Activated naive CD4-positive, alpha-beta T cell treated with anti-CD3 and anti-CD28 coated beads, Interleukin-2, amount 50 U/mL, for 72 hours (primary cell): Measurements from ENCODE around the gene SLC25A31. TPM values are rescaled to one million over a fixed set of nuclear protein-coding genes. Genes with fewer than 3 reads are reported as not detected.

Experiments
- ATAC-seq, 2 donors: fragments of 150-1000 bp; cut with Tn5 transposase; 2 replicates each; pipeline ENCODE4 v1.10.0; 2021; ENCODE audit warnings: mild to moderate bottlenecking in 2 of 2, moderate library complexity in 2 of 2
- DNase-seq, 2 donors: peaks; one replicate each; pipeline ENCODE4 v3.0.0; 2021 to 2022; ENCODE audit warnings: low spot score in 2 of 2
- H3K27ac Mint-ChIP-seq, 2 donors: one replicate each; pipeline ENCODE4 v1.8.0; 2022; ENCODE audit warnings: mild to moderate bottlenecking in 2 of 2, mixed read lengths in 2 of 2
- H3K36me3 Mint-ChIP-seq, 2 donors: one replicate each; pipeline ENCODE4 v1.8.0; 2022; ENCODE audit warnings: mixed read lengths in 2 of 2
- H3K9me3 Mint-ChIP-seq, 2 donors: one replicate each; pipeline ENCODE4 v1.8.0; 2022; ENCODE audit warnings: mixed read lengths in 2 of 2
- total RNA-seq, 2 donors: library from RNA; stranded (reverse); gene quantifications; one replicate each; pipeline ENCODE4 v1.2.3, GENCODE V29; 2022

The SLC25A31 gene
- not detected for total RNA-seq

- no peaks in the 10 kb centered on the region for H3K9me3 Mint-ChIP-seq
- DNase-seq (no peak), ATAC-seq (no peak)
- no peaks in the 10 kb centered on the region for H3K36me3 Mint-ChIP-seq
- no peak within 1 kb of the TSS for H3K27ac Mint-ChIP-seq
Observed at GRCh38 chr4:127730142-127730913, at the start of gene SLC25A31. Gene SLC25A31 (plus strand): TSS chr4:127730400. CDS start chr4:127730546, 146 bp downstream.

DNA sequence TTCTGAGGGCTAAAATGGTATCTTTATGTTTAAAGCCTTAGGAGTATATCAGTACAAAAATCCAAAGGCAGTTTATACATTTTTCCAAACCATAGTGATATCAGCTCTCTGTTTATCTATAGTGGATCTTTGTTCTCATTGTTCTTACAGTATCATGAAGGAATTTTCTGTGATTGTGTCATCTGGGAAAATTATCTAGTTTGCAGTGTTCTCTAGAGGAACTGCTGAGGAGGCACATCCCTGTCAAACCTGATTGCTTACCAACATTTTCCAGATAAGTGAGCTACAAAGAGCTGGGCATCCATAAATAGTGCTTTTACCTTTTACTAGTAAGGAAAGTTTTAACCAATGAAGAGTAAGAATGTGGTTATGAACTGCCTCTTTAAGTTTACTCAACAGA lies 44.9 kb upstream of the SLC25A31 start:
- H3K36me3 Mint-ChIP-seq = no peaks in the 10 kb centered on the region
- no peak overlapping the region for H3K27ac Mint-ChIP-seq
- no peaks in the 10 kb centered on the region for H3K9me3 Mint-ChIP-seq
- ATAC-seq (no peak), DNase-seq (no peak)

DNA sequence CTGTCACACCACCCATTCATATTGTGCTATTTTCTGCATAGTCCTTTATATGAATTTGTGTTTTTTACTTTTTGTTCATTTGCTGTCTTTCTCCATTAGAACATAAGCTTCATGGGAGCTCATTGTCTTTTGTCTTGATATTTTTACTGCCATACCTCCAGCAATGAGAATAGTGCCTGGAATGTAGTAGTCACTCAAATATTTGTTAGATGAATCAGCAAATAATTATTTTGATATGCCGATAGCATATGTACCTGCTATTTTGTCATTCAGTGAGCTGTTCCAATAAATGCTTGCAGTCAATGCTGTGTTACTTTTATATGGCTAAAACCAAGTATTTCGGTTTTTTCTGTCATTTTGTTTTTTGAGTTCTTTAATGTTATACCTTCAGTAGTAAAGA lies 43.5 kb upstream of the SLC25A31 start:
- no peak overlapping the region for H3K27ac Mint-ChIP-seq

DNA sequence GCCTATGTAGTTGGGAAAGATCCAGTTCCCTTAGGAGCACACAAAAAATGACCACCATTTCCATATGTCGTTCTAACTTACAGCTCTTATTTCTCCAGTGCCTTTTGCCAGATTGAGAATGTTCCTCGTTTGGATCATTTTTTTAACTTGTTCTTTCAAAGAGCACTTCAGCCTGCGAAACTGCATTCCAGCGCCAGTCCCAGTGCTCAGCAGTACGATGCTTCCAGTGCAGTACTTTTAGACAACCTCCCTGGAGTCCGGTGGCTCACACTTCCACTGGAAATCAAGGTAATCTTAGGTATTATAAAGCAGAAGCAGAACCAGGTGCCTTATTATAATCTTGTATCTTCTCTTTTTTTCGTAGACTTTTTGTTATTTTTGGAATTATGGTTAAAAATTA lies 42.6 kb upstream of the SLC25A31 start:
- ATAC-seq = no peak
- Mint-ChIP-seq H3K9me3 (peaks cover 0 to 4% of the 10 kb centered on the region in 2 donors), H3K27ac (no peak overlapping the region), H3K36me3 (no peaks in the 10 kb centered on the region)
- DNase-seq = no peak

More for the DNA sequence above, 43.5 kb upstream of the SLC25A31 start:
- peaks cover 0 to 4% of the 10 kb centered on the region in 2 donors for H3K9me3 Mint-ChIP-seq
- DNase-seq (no peak), ATAC-seq (no peak)
- H3K36me3 Mint-ChIP-seq = no peaks in the 10 kb centered on the region

- ATAC-seq (peak in 1 of 2 donors; percentile 94), DNase-seq (no peak)
- H3K9me3 Mint-ChIP-seq = peaks cover 10% of the 10 kb centered on the region in 2 donors
- no peak overlapping the region for H3K27ac Mint-ChIP-seq
- peaks cover 0 to 9% of the 10 kb centered on the region in 2 donors for H3K36me3 Mint-ChIP-seq
Observed at GRCh38 chr4:127698789-127699200, 31.4 kb upstream of the SLC25A31 start.

- Mint-ChIP-seq H3K36me3 (no peaks in the 10 kb centered on the region), H3K27ac (no peak overlapping the region), H3K9me3 (no peaks in the 10 kb centered on the region)
- ATAC-seq (no peak), DNase-seq (no peak)
Observed at GRCh38 chr4:127708985-127709384, 21.2 kb upstream of the SLC25A31 start.

- DNase-seq = no peak
- Mint-ChIP-seq H3K27ac (no peak overlapping the region), H3K9me3 (no peaks in the 10 kb centered on the region), H3K36me3 (no peaks in the 10 kb centered on the region)
- no peak for ATAC-seq
Observed at GRCh38 chr4:127709456-127709855, 20.7 kb upstream of the SLC25A31 start.

DNA sequence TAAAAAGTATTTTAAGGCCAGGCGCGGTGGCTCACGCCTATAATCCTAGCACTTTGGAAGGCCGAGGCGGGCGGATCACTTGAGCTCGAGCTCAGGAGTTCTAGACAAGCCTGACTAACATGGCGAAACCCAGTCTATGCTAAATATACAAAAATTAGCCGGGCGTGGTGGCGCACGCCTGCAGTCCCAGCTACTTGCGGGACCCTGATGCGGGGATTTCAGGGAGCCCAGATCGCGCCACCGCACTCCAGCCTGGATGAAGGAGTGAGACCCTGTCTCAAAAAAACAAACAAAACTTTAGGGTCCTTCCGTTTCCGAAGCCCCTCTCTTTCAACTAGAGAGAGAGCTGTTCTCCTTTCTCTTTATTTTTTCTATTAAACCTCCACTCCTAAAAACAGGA lies 1.2 kb downstream of the SLC25A31 start:
- no peaks in the 10 kb centered on the region for H3K36me3 Mint-ChIP-seq

GRCh38 chr4:127732623-127733328 lies 2.6 kb downstream of the SLC25A31 start:
- no peak for DNase-seq
- Mint-ChIP-seq H3K36me3 (no peaks in the 10 kb centered on the region), H3K27ac (no peak overlapping the region), H3K9me3 (no peaks in the 10 kb centered on the region)
- ATAC-seq = peak in 1 of 2 donors; percentile 63

More for the DNA sequence above, 1.2 kb downstream of the SLC25A31 start:
- no peaks in the 10 kb centered on the region for H3K9me3 Mint-ChIP-seq
- H3K27ac Mint-ChIP-seq = no peak overlapping the region
- no peak for DNase-seq
- ATAC-seq = no peak

- DNase-seq (no peak), ATAC-seq (no peak)
- Mint-ChIP-seq H3K36me3 (no peaks in the 10 kb centered on the region), H3K27ac (no peak overlapping the region), H3K9me3 (no peaks in the 10 kb centered on the region)
Observed at GRCh38 chr4:127734976-127735375, 4.8 kb downstream of the SLC25A31 start.

GRCh38 chr4:127737295-127737694 lies 7.1 kb downstream of the SLC25A31 start:
- ATAC-seq (no peak), DNase-seq (no peak)
- Mint-ChIP-seq H3K27ac (no peak overlapping the region), H3K9me3 (no peaks in the 10 kb centered on the region), H3K36me3 (no peaks in the 10 kb centered on the region)

GRCh38 chr4:127741247-127741646 lies 11.0 kb downstream of the SLC25A31 start:
- Mint-ChIP-seq H3K36me3 (no peaks in the 10 kb centered on the region), H3K9me3 (no peaks in the 10 kb centered on the region), H3K27ac (no peak overlapping the region)
- ATAC-seq (no peak), DNase-seq (no peak)

GRCh38 chr4:127747883-127748282 lies 17.7 kb downstream of the SLC25A31 start:
- no peak overlapping the region for H3K27ac Mint-ChIP-seq
- DNase-seq (no peak), ATAC-seq (no peak)
- peaks cover 10 to 13% of the 10 kb centered on the region in 2 donors for H3K9me3 Mint-ChIP-seq
- peaks cover 8% of the 10 kb centered on the region in 2 donors for H3K36me3 Mint-ChIP-seq

DNA sequence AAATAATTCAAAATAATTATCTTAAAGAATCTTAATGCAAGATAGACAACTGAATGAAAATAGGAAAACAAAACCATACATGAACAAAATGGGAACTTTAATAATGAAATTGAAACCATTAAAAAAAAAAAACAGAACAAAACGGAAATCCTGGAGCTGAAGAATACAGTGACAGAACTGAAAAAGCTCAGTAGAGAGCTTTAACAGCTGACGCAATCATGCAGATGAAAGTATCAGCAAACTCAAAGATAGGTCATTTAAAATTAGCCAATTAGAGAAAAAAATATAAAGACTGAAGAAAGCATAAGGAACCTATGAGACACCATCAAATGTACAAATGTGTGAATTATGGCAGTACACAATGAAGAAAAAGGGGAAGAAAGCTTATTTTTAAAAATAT lies 18.8 kb downstream of the SLC25A31 start:
- DNase-seq = no peak
- H3K27ac Mint-ChIP-seq = no peak overlapping the region
- H3K36me3 Mint-ChIP-seq = peaks cover 8% of the 10 kb centered on the region in 2 donors
- ATAC-seq = no peak
- peaks cover 10 to 13% of the 10 kb centered on the region in 2 donors for H3K9me3 Mint-ChIP-seq

DNA sequence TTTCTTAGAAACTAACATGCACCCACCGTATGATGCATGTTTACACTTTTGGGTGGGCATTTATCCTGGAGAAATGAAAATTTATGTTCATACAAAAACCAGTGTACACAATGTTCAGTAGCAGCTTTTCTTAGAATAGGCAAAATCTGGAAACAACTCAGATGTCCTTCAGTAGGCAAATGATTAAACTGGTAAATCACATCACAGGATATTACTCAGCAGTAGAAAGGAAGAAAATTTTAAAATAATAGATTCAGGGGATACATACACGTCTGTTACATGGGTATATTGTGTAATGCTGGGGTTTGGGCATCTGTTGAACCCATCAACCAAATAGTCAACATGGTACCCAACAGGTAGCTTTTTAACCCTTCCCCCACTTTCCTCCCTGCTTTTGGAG lies 26.7 kb downstream of the SLC25A31 start:
- ATAC-seq (no peak), DNase-seq (no peak)
- Mint-ChIP-seq H3K27ac (no peak overlapping the region), H3K9me3 (peaks cover 0 to 3% of the 10 kb centered on the region in 2 donors), H3K36me3 (no peaks in the 10 kb centered on the region)

- no peaks in the 10 kb centered on the region for H3K36me3 Mint-ChIP-seq
- H3K9me3 Mint-ChIP-seq = peaks cover 0 to 3% of the 10 kb centered on the region in 2 donors
- no peak for ATAC-seq
- no peak overlapping the region for H3K27ac Mint-ChIP-seq
- no peak for DNase-seq
Observed at GRCh38 chr4:127759228-127759820, 29.1 kb downstream of the SLC25A31 start.

DNA sequence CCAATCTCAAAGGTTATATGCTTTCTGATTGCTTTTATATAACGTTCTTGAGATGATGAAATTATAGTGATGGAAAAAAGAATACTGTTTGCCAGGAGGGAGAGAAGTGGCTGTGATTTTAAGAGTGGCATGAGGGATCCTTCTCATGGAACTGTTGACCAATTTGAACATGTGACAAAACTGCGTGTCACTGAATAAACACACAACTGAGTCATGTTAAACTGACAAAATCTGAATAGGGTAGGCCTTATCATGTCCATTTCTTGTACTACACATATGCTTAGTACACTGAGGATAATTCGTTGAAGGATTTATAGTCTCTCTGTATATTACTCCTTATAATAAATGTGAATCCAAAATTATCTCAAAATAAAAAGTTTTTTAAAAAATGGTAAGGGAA lies 29.7 kb downstream of the SLC25A31 start:
- Mint-ChIP-seq H3K27ac (no peak overlapping the region), H3K9me3 (peaks cover 0 to 3% of the 10 kb centered on the region in 2 donors), H3K36me3 (no peaks in the 10 kb centered on the region)
- DNase-seq = no peak
- ATAC-seq = no peak
